Natural killer cell (primary cell): ENCODE measurements around the gene KCNA5. TPM values are rescaled to one million over a fixed set of nuclear protein-coding genes. Genes with fewer than 3 reads are reported as not detected.
A peak's percentile ranks its signal among the peaks of the same experiment; 100 is the strongest.

Source experiments
- ATAC-seq, 3 donors: fragments of 150-1000 bp in 2 of 3; fragments of 200-7000 bp in 1 of 3; cut with Tn5 transposase; 1 replicate in 1 of 3; 2 replicates in 2 of 3; pipeline ENCODE4 v1.10.0; 2021; ENCODE audit warnings: mild to moderate bottlenecking in 2 of 3, moderate library complexity in 2 of 3
- DNase-seq, 2 donors: peaks; one replicate each; pipeline versions ENCODE4 v3.0.0 to v3.0.0-alpha.2; 2013 to 2021; ENCODE audit warnings: mixed read lengths in 1 of 2
- H3K27ac ChIP-seq: one replicate; pipeline ENCODE4 v1.5.1; 2013; ENCODE audit warnings: mild to moderate bottlenecking, low read length
- H3K27me3 ChIP-seq: one replicate; pipeline ENCODE4 v1.6.1; 2013; ENCODE audit warnings: low read length; ENCODE audit not compliant: control insufficient read depth, insufficient read depth
- H3K36me3 ChIP-seq: one replicate; pipeline ENCODE4 v1.6.1; 2013; ENCODE audit warnings: low read length; ENCODE audit not compliant: control insufficient read depth, insufficient read depth
- H3K4me1 ChIP-seq: one replicate; pipeline ENCODE4 v1.6.1; 2013; ENCODE audit warnings: low read length; ENCODE audit not compliant: control insufficient read depth, insufficient read depth
- H3K4me3 ChIP-seq: one replicate; pipeline ENCODE4 v1.5.1; 2013; ENCODE audit warnings: low read length
- H3K9me3 ChIP-seq: one replicate; pipeline ENCODE4 v1.6.1; 2013; ENCODE audit warnings: low read length; ENCODE audit not compliant: control insufficient read depth, insufficient read depth
- H3K27ac Mint-ChIP-seq, 2 donors: one replicate each; pipeline ENCODE4 v1.8.0; 2022; ENCODE audit warnings: mild to moderate bottlenecking in 2 of 2, mixed read lengths in 2 of 2, moderate library complexity in 1 of 2
- H3K27me3 Mint-ChIP-seq, 2 donors: one replicate each; pipeline ENCODE4 v1.8.0; 2022; ENCODE audit warnings: low read depth in 2 of 2, mixed read lengths in 2 of 2
- H3K36me3 Mint-ChIP-seq: one replicate; pipeline ENCODE4 v1.8.0; 2022; ENCODE audit warnings: mixed read lengths
- H3K4me1 Mint-ChIP-seq, 2 donors: one replicate each; pipeline ENCODE4 v1.8.0; 2022; ENCODE audit warnings: mixed read lengths in 2 of 2
- H3K4me3 Mint-ChIP-seq: one replicate; pipeline ENCODE4 v1.8.0; 2022; ENCODE audit warnings: mild to moderate bottlenecking, moderate library complexity, mixed read lengths
- H3K9me3 Mint-ChIP-seq, 2 donors: one replicate each; pipeline ENCODE4 v1.8.0; 2022; ENCODE audit warnings: mixed read lengths in 2 of 2
- CTCF ChIP-seq: fragments of 200-600 bp; IDR thresholded peaks from one replicate; pipeline ENCODE4 v1.8.0; 2022; ENCODE audit warnings: antibody characterized with exemption
- WGBS: methylation state at CpG from one replicate; pipeline ENCODE4 v1.1.7; 2013; ENCODE audit warnings: missing lambda C conversion rate; ENCODE audit not compliant: insufficient coverage; 5-methylcytosine and 5-hydroxymethylcytosine counted together
- intact Hi-C: fragments of 100-400 bp; cut with micrococcal nuclease; formaldehyde crosslinking; loops from one replicate; pipeline ENCODE4 v1.14.2; 2022
- total RNA-seq, 4 donors: library from RNA; stranded (reverse); fragments of 120-200 nt in 1 of 4; gene quantifications; one replicate each; pipeline versions ENCODE4 v1.2.3 to v1.2.4, GENCODE V29; 2013 to 2022

Gene KCNA5
- total RNA-seq, 3 donors from 2014 or later (not counting 1 experiment from before 2014, with no cell fraction given): 0.13 TPM; not detected in 2

GRCh38 chr12:5003025-5003666 lies 40.5 kb upstream of the KCNA5 start:
- no peaks in the 10 kb centered on the region for H3K36me3 ChIP-seq
- 24% methylated on average over 9 of the region's 9 CpGs for WGBS
- H3K4me1 ChIP-seq: no peaks in the 10 kb centered on the region
- H3K27me3 ChIP-seq: no peaks in the 10 kb centered on the region
- DNase-seq: peak in 1 of 2 donors; percentile 42
- Mint-ChIP-seq H3K4me1 (no peaks in the 10 kb centered on the region), H3K36me3 (no peaks in the 10 kb centered on the region), H3K27me3 (peaks cover 9 to 11% of the 10 kb centered on the region in 2 donors), H3K4me3 (no peak overlapping the region), H3K9me3 (no peaks in the 10 kb centered on the region), H3K27ac (no peak overlapping the region)
- H3K4me3 ChIP-seq: no peak overlapping the region
- peak in 1 of 3 donors; percentile 68 for ATAC-seq
- intact Hi-C loops: loop anchor here (5.0 kb wide), 1 partner anchor 146 kb away; no protein-coding TSS in a partner anchor
- TF ChIP-seq CTCF: peak; percentile 42
- no peak overlapping the region for H3K27ac ChIP-seq
- no peaks in the 10 kb centered on the region for H3K9me3 ChIP-seq

GRCh38 chr12:5008661-5009060 lies 35.0 kb upstream of the KCNA5 start:
- ATAC-seq (no peak), DNase-seq (no peak)
- no peak for TF ChIP-seq CTCF
- H3K36me3 Mint-ChIP-seq: no peaks in the 10 kb centered on the region
- no peaks in the 10 kb centered on the region for H3K9me3 Mint-ChIP-seq
- Histone ChIP-seq H3K27ac (no peak overlapping the region), H3K9me3 (no peaks in the 10 kb centered on the region), H3K36me3 (no peaks in the 10 kb centered on the region), H3K27me3 (no peaks in the 10 kb centered on the region), H3K4me3 (no peak overlapping the region), H3K4me1 (no peaks in the 10 kb centered on the region)
- H3K27me3 Mint-ChIP-seq: peaks cover 13 to 23% of the 10 kb centered on the region in 2 donors
- WGBS: 50% methylated on average over 3 of the region's 3 CpGs
- H3K4me1 Mint-ChIP-seq: no peaks in the 10 kb centered on the region
- intact Hi-C loops: no loop called here
- no peak overlapping the region for H3K4me3 Mint-ChIP-seq
- no peak overlapping the region for H3K27ac Mint-ChIP-seq

- intact Hi-C loops: no loop called here
- DNase-seq (no peak), ATAC-seq (no peak)
- peaks cover 13 to 23% of the 10 kb centered on the region in 2 donors for H3K27me3 Mint-ChIP-seq
- no peaks in the 10 kb centered on the region for H3K4me1 Mint-ChIP-seq
- no peaks in the 10 kb centered on the region for H3K36me3 Mint-ChIP-seq
- WGBS: 80% methylated on average over 6 of the region's 6 CpGs
- no peak overlapping the region for H3K27ac ChIP-seq
- no peak overlapping the region for H3K4me3 ChIP-seq
- H3K9me3 ChIP-seq: no peaks in the 10 kb centered on the region
- H3K27ac Mint-ChIP-seq: no peak overlapping the region
- no peaks in the 10 kb centered on the region for H3K4me1 ChIP-seq
- H3K9me3 Mint-ChIP-seq: no peaks in the 10 kb centered on the region
- no peak for TF ChIP-seq CTCF
- H3K27me3 ChIP-seq: no peaks in the 10 kb centered on the region
- H3K36me3 ChIP-seq: no peaks in the 10 kb centered on the region
- H3K4me3 Mint-ChIP-seq: no peak overlapping the region
Observed at GRCh38 chr12:5010151-5010550, 33.5 kb upstream of the KCNA5 start.

GRCh38 chr12:5012337-5012736 lies 31.3 kb upstream of the KCNA5 start:
- DNase-seq: no peak
- Histone ChIP-seq H3K27ac (no peak overlapping the region), H3K9me3 (no peaks in the 10 kb centered on the region), H3K36me3 (no peaks in the 10 kb centered on the region), H3K4me1 (no peaks in the 10 kb centered on the region), H3K4me3 (no peak overlapping the region), H3K27me3 (no peaks in the 10 kb centered on the region)
- ATAC-seq: no peak
- Mint-ChIP-seq H3K27me3 (peaks cover 4 to 23% of the 10 kb centered on the region in 2 donors), H3K27ac (no peak overlapping the region), H3K4me3 (no peak overlapping the region), H3K9me3 (no peaks in the 10 kb centered on the region), H3K36me3 (no peaks in the 10 kb centered on the region), H3K4me1 (no peaks in the 10 kb centered on the region)
- intact Hi-C loops: no loop called here
- WGBS: 93% methylated on average over 6 of the region's 6 CpGs
- no peak for TF ChIP-seq CTCF
